Activated CD4-positive, alpha-beta T cell treated with anti-CD3 and anti-CD28 coated beads for 48 hours (primary cell): ENCODE data around the gene SH3PXD2A.
"Not testable (repeated sequence)": the region's sequence is repeated elsewhere in the genome, so short reads cannot be mapped to it uniquely, and the experiment has no call there.

Experiments used
- DNase-seq: peaks from one replicate; pipeline ENCODE4 v3.0.0-alpha.2; 2020

SH3PXD2A gene

GRCh38 chr10:103676851-103677417 lies 178.4 kb downstream of the SH3PXD2A start:
- DNase-seq, result no peak

DNA sequence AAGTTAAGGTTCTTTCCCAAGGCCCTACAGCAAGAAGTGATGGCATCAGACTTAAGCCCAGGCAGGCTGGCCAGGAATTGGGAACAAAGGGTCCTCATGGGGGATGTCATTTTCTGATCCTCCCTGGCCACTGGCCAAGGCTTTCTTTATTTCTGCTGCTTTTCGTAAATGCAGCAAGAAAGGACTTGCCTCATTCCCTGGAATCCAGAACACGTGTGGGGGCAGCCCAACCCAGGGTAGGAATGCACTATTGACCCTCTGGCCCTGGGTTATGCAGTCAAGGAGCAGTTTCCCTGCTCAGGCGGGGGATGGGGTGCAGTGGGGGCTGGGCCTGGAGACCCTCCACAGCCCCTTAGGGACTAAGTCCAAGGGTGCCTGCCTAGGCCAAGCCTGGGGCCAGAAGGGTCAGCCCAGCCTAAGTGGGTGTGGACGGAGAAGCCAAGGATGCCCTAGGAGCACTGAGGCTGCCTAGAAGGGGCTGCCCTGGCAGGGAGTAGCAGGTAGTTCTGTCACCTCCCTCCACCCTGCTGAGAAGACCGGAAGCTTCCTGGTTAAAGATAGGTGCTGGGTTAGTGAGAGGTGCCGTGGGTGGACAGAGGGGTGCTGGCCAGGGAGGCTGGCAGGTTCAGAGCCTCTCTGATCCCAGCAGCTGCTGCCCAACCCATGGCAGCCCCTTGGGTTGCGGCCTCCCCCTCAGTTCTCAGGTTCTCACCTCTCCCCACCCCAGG lies 179.2 kb downstream of the SH3PXD2A start:
- no peak for DNase-seq

GRCh38 chr10:103673606-103674005 lies 181.8 kb downstream of the SH3PXD2A start:
- DNase-seq, result no peak

DNA sequence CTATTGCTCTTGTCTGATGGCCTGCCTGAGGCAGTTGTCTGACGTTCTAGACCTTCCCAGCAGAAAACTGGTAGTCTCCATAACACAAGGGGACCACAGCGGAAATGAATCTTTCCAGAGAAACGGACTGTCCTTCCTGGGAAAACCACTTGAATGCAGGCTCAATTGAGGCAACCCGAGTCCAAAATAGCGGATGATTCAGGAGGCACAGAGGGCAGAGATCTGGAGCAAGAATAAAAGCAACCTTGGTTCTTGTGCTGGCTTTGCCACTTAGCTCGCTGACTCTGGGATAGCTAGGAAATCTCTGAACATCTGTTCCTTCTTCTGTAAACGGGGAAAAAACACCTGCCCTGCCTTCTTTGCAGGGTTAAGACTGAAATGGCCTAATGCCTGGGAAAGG lies 183.0 kb downstream of the SH3PXD2A start:
- DNase-seq, result no peak

- no peak for DNase-seq
Measured at GRCh38 chr10:103671126-103671895, 184.1 kb downstream of the SH3PXD2A start.

DNA sequence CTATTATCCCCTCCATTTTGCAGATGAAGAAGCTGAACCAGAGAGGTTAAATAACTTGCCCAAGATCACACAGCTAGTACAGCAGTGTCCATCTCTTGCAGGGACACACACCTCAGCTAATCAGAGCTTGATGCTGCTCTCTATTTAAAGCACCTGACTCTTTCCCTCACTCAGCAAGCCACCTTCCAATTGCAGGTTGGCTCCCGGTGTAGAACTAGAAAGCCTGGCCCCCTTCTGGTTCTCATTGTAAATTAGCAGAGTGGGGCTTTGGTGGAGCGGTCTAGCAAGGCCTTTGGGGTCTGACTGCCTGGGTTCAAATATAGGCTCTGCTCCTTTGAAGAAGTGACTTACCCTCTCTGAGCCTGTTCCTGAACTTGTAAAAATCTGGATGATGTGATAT lies 185.4 kb downstream of the SH3PXD2A start:
- no peak for DNase-seq

- no peak for DNase-seq
Measured at GRCh38 chr10:103669243-103669929, 186.0 kb downstream of the SH3PXD2A start.

DNA sequence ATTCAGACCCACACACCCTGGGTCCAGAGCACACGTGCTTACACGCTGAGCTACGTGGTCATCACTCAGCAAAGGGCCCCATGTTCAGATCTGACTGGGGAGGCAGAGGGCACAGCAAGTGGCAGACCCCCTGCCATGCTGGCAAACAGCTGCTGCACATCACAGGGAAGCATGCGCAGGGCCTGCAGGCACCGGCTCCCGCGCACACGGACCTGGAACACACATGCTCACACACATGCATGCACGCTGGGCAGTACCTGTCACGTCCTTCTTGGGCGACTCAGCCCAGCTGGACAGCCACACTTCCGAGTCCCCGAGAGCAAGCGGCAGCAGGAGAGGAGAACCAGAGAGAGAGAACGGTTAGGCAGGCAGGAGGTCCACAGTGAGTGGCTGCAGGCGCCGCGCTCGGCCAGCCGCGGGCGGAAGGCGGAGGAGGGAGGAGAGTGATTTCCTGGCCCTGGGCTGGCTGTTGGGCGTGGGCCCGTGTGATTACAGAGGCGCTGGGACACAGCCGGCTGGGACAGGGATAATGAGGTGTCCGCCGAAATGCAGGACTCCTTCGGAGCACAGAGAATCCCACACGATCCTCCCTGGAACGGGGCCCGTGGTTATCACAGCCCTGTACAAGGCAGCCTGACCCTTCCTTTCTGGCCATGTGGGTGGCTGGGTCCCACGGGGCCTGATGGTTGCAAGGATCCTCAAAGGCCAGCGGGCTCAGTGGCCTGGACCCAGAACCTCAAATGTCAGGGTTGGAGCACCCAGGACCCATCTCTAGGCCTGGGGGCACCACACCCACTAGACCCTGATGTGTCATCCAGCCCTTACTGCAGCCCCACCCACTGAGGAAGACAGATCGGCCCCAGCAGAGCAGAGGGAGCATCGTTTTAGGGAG lies 186.8 kb downstream of the SH3PXD2A start:
- DNase-seq, result no peak

GRCh38 chr10:103667356-103667755 lies 188.0 kb downstream of the SH3PXD2A start:
- DNase-seq, result no peak

DNA sequence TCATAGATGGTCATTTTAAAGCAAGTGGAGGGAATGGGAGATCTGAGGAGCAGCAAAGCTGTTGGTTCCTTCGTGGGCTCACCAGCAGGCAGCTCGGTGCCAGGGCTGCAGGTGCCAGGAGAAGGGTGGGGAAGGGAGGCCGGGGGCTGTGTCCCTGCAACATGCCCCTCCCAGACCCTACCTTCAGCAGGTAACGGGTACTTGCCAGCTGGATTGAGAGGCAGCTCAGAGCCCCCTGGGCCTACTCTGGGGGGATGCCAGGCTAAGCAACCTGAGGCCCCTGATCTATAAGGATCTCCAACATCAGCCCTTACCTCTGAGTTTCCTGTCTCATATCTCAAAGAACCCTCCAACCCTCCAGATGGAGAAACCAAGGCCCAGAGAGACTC lies 188.6 kb downstream of the SH3PXD2A start:
- no peak for DNase-seq

GRCh38 chr10:103666087-103666761 lies 189.2 kb downstream of the SH3PXD2A start:
- peak; percentile 17 for DNase-seq

- no peak for DNase-seq
Measured at GRCh38 chr10:103665162-103665889, 190.1 kb downstream of the SH3PXD2A start.

DNA sequence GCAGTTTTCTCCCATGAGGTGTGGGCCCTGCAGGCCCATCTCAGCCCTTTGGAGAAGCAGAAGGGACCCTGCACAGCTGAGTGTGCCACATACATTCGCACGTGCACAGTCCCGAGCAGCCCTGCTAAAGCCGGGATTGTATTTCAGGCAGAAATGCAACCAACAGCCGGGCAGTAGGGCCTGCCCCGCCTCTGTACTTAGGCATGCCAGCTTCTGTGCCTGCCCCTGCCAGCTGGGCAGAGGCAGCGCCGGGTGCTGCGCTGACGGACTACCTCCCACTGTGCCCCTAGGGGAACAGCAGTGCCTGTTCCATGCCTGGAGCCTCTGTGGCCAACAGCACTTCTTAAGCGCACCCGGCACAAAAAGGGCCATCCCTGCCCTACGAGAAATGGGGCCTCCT lies 191.6 kb downstream of the SH3PXD2A start:
- no peak for DNase-seq

DNA sequence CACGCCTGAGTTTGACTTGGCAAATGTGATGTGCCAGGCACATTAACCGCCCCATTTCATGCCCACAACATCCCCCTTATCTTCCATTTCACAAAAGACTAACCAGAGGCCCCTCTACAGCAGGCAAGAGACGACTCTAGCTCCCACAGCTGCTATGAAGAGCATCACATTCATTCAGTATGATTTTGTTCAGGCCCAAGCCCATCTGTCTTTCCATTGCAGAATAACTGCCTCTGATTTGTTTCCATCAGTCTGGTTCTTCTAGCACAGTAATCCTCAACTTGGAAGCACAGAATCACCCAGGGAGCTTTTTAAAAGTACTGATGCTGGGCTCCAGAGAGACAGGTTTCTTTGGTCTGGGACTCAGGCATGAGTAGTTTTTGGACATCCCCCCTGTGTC lies 192.1 kb downstream of the SH3PXD2A start:
- DNase-seq, result no peak

GRCh38 chr10:103662704-103663103 lies 192.7 kb downstream of the SH3PXD2A start:
- not testable (repeated sequence) for DNase-seq

GRCh38 chr10:103661198-103661950 lies 194.0 kb downstream of the SH3PXD2A start:
- DNase-seq, result peak; percentile 50

DNA sequence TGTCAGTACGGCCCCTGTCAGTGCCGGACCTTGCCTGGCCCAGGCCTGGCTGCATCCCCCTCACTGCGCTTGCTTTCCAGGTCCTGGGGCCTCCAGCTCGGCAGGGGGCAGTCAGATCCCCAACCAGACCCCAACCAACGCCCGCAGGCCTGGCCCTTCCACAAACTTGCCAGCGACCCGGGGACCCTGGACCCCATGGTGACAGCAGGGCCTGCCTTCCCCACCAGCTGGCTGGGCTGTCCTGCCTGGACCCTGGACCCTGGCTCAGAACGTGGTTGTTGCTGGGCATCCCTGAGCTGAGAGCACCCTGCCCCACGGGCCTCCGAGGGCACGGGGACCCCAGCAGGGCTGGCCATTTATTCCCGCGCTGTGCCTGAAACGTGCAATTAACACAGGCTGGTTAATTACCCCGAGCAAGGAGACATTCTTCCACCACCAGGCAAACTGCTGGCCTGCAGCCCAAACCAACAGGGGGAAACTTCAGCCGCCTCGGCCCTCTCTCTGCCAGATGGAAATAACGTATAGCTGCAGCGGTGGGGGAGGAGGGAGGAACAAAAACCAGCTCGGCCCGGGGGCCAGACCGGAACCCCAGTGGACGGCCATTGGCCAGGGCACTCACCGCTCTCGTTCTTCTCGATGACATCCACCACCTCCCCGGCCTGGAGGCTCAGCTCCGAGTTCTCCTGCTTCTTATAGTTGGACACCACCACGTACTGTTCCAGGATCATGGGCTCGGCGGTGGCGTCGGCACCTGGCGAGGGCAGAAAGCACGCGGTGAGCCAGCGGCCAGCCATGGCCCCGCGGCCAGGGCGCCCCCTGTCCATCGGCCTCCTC lies 194.8 kb downstream of the SH3PXD2A start:
- DNase-seq, result peak; percentile 17

DNA sequence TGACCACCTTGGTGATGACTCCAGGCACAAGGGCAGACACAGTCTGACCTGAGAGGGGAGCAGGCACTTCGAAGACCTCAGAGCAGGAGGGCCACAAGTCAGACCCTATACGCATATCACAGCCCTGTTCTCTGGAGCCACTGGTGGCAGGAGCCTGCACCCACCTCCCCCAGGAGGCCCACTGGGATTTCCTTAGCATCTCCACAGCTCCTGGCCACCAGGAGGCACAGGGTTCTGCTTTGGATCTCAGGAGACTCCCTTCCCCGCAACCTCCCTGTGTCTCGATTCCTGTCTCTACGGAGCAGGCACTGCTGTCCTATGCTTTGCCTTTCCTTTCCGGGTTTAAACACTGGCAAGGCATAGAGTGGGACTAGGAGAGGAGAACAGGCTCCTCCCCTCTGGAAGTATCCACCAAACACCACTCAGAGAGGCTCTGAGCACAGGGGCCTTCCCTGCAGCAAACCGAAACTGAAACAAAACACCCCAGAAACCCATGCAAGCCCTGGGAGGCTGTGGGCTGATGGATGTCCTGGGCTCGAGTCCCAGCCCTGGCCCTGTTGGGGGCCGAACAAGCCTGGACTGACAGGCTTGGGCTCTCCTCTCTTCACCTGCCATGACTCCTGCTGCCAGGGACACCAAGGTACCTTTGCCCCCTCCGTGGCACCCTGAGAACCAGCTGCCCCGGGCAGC lies 195.6 kb downstream of the SH3PXD2A start:
- DNase-seq, result peak; percentile 67
